GM19324 (cell line): ENCODE measurements around the gene PCP4L1.
"Not testable (repeated sequence)": the region's sequence is repeated elsewhere in the genome, so short reads cannot be mapped to it uniquely, and the experiment has no call there.

Experiments used
- ATAC-seq: cut with Tn5 transposase; IDR thresholded peaks from one replicate; pipeline ENCODE4 v1.9.1; 2021; ENCODE audit warnings: mild to moderate bottlenecking, moderate library complexity; ENCODE audit not compliant: unreplicated experiment, low FRiP score

The PCP4L1 gene

DNA sequence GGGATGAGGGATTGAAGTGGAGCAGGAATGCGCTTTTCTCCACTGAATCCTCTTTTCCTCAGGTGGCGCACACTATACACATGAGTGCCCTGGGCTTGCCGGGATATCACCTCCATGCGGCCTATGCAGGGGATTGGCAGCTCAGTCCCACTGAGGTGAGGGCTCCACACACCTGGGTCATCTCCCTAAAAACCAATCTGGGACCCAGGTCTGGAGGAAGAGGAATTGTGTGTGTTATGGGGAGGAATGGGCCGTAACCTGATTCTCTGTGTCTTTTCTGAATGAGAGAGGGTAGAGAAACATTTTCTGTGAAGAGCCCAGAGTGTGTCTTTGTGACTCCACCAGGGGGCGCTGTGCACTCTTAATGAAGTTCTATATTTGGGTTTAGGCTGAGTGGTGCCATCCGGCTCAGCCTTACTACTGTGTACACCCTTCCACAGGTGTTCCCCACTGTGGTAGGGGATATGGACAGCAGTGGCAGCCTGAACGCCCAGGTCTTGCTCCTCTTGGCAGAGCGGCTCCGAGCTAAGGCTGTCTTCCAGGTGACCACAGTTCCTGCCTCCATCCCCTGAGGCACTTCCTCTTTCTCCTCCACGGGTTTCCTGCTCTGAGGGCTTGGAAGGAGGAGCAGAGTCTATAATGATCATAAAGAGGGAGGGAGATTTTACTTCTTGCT is 31.2 kb upstream of the PCP4L1 start:
- ATAC-seq: no peak

DNA sequence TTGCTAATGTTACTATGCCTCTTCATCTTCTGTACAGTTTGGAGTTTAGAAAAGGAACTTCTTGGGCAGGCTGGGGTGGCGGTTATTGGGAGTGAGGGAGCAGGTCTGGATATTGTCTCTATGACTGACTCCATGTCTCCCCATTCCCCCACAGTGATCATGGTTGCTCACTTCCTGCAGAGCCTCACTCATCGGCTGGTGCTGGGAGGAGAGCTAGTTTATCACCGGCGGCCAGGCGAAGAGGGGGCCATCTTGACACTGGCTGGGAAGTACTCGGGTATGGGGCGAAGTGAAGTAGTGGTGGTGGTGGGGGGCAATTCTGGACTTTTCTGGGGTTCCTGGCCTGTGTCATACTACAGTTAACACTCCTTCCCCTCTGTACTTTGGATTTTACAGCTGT is 30.5 kb upstream of the PCP4L1 start:
- ATAC-seq: no peak

DNA sequence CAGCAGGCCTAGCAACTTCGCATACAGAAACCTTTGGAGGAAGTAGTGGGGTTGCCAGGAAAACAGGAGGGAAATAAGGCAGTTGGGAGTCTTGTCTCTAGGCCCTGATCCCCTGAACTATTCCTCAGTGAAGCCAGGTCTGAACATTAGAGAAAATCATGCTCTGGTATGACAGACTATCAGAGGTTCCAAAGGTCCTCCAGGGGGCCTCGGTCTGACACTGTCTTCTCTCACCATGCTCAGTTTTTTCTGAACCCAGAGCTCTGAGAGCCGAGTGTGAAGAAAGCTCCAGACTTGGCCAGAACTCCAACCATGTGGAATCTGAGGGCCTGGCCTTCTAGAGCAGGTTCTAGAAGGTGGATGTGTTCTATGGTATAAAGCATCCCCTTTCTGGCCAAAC is 28.6 kb upstream of the PCP4L1 start:
- no peak for ATAC-seq

DNA sequence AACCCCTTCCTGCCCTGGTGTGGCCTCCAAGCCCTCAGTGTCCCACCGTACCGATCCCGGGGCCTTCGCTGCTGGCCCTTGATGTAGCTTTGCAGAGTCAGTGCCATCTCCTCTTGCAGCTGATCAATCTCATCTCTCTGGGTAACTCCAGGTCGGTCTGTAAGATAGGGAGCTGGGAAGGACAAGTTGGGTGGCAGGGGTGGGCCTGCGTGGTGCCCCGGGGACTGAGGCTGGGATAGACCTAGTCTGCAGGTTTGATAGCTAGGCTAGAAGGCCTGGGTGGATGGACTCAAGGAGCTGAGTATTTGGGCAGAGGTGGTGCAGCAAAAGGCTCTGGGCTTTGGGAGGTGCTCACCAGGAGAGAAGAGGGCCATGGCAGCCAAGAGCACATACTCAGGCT is 27.8 kb upstream of the PCP4L1 start:
- ATAC-seq: no peak

DNA sequence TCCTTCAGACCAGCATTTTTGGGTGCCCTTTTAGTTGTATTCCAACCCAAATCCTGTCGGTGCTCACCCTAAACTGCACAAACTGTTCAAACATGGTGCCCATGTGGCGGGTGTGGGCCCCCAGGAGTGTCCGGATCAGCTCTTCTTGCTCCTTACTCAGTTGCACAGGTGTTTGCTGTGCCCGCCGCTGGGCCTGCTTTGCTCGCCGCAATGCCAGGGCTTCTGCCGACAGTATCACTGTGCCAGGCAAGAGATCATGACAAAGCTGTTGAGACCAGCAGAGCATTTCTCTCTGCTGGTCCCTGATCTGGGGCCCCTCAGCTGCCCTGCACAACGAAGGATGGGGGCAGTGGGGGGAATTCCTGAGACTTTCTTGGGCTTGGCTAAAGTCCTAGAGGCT is 25.4 kb upstream of the PCP4L1 start:
- ATAC-seq: no peak

DNA sequence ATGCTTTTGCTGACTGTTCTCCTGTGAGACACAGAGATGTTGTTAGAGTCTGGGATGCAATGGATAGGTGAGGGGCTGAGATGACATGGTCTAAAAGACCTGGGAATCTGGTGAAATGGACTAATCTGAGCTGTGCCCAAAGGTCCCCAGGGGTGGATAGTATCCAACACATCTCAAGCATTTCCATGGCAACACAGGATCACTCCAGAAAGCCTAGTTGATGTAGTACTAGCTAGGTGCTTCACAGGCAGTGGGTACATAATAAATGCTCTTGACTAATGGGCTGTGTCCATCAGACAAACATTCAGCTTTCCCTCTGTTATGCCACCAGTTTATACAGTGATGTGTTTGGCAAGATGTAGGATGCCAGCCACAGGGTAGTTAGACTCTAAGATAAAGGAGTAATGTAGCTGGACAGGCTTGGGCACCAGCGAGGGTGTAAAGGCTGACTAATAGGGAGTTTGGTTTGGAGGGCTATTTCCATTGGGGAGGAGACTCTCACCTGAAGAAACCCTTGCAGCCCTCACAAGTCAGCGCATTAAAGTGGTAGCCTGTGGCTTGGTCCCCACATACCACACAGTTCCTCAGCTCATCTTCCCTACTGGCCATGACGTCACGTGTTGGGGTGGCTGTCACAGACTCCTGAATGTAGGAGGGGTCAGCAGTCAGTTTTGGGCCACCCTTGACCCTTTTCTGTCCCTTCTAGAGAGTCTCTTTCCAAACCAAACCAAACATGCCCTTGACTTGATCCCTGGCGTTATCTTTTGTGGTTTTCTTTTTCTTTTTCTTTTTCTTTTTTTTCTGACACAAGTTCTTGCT is 22.4 kb upstream of the PCP4L1 start:
- no peak for ATAC-seq

DNA sequence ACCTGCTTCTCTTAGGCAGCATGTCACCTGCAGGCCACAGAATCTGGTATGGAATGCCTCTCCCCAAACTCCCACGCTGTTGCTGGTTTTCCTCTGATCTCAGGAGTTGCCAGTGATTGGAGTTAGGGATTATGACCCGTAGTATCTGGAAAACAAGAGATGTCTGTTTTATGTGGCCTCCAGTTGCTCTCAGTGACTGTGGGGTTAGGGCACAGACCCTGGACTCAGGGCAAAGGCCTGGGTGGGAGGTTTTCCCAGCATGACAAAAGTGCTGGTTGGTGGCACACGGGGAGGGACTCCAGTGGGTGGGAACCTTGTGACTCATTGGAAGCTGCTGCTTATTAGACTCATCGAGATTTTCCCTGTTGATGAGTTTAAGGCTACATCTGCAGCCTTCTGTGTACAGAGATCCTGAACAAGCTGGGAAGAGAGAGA is 20.5 kb upstream of the PCP4L1 start, which contains the start of gene NR1I3:
NR1I3 (minus strand) TSS at position 165 of the 435 bp plus-strand sequence. CDS start 1,638 bp downstream, outside the sequence.
- no peak for ATAC-seq

DNA sequence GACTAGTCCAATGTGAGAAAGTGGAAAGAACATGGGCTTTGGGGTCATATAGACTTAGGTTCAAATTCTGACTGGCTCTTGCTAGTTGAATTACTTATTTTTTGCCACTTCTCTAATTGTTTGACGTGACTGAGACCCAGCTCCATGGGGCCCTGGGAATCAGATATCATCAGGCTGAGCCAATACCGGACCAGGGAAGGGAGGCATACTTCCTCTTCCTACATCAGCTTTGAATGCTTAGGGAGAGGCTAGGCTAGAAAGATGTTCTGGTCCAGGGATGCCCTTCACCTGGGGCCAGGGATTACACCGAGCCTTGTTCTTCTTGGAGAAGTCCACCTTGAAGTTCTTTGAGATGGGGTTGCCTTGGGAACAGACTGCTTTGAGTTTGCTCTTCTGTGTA is 16.9 kb upstream of the PCP4L1 start:
- ATAC-seq: no peak

DNA sequence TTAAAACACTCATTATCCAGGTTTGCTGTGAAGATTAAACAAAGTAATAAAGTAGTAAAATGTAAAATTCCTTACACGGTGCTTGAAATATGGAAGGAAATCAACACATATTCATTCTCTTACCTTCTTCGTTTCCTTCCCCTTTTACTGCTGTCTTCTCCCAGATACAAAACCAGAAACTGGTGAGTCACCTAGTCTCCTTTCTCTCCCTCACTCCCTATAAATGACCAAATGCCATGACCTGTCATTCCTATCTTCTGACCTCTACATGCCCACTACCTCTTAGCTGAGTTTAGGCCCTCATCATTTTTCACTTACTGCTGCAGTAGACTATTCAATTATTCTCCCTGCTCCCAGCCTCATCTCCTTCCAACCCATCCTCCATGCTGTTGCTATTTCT is 16.2 kb upstream of the PCP4L1 start:
- ATAC-seq: no peak

DNA sequence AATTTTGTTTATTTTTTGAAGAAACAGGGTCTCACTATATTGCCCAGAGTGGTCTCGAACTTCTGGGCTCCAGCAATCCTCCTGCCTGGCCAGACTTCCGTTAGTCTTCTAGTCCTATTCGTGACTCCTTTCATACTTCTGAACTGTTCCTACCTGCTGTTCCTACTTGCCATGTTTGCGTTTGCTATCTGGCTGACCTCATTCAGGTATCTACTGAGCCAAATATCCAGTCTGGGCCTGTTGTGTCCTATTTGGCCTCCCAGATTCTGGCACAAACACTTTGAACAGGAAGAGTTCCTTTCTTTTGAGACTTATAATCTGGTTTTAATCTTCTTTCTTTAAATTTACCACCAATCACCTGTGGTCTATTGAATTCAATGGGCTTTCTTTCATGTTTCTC is 13.7 kb upstream of the PCP4L1 start:
- no peak for ATAC-seq

DNA sequence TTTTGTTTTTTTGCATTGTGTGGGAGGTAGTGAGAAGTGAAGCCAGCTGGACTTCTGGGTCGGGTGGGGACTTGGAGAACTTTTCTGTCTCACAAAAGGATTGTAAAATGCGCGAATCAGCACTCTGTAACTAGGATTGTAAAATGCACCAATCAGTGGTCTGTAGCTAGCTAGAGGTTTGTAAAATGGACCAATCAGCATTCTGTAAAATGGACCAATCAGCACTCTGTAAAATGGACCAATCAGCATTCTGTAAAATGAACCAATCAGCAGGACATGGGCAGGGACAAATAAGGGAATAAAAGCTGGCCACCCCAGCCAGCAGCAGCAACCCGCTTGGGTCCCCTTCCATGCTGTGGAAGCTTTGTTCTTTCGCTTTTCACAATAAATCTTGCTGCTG is 8.4 kb upstream of the PCP4L1 start:
- ATAC-seq: not testable (repeated sequence)

DNA sequence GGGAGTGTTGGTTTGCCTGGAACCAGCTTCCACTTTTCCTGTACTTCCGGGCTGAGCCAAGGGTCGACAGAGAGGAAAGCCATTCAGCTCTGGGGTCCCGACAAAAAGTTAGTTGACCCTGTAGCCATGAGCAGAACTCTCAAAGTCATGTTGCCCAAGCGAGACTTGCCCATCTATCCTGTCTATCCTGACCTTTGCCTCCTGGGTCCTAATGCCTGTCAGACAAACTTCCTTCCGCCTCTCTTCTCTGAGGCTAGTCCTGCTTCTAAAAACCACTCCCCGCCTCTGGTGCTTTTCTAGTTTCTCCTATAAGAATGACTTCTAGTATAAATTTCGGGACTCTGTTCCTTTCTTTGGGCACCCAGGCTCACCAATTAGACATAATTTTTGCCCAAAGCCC is 7.7 kb upstream of the PCP4L1 start:
- ATAC-seq: no peak

DNA sequence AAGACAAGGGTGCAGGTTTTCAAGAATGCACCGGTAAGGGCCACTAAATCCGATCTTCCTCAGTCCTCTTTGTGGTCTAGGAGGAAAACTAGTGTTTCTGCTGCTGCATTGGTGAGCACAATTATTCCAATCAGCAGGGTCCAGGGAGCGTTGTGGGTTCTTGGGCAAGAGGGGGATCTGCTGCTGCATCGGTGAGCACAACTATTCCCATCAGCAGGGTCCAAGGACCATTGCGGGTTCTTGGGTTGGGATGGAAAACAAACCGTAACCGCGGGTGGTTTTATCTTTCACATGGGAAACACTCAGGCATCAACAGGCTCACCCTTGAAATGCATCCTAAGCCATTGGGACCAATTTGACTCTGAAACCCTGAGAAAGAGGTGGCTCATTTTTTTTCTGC is 7.0 kb upstream of the PCP4L1 start:
- no peak for ATAC-seq

DNA sequence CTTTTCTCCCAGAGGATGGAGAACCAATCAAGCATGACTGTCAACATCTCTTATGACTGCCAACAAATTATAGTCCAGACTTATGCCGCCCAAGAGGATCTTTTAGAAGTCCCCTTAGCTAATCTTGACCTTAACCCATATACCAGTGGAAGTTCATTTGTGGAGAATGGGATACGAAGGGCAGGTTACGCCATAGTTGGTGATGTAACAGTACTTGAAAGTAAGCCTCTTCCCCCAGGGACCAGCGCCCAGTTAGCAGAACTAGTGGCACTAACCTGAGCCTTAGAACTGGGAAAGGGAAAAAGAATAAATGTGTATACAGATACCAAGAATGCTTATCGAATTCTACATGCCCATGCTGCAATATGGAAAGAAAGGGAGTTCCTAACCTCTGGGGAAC is 3.2 kb upstream of the PCP4L1 start:
- ATAC-seq: not testable (repeated sequence)

DNA sequence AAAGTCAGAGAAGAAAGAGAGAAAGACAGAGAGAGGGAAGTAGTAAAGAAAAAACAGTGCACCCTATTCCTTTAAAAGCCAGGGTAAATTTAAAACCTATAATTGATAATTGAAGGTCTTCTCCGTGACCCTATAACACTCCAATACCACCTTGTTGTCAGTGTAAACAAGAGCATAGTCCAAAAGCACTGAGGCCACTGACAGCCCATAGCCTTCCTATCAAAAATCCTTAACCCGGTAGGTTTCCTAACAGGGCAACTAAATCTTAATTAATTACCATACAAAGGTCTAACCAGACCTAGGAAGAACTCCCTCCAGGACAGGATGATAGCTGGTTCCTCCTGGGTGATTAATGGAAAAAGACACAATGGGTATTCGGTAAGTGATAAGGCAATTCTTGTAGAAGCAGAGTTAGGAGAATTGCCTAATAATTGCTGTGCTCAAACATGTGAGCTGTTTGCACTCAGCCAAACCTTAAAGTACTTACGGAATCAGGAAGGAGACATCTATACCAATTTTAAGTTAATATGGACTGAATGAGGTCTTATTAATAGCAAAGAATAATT is 2.5 kb upstream of the PCP4L1 start:
- ATAC-seq: not testable (repeated sequence)

DNA sequence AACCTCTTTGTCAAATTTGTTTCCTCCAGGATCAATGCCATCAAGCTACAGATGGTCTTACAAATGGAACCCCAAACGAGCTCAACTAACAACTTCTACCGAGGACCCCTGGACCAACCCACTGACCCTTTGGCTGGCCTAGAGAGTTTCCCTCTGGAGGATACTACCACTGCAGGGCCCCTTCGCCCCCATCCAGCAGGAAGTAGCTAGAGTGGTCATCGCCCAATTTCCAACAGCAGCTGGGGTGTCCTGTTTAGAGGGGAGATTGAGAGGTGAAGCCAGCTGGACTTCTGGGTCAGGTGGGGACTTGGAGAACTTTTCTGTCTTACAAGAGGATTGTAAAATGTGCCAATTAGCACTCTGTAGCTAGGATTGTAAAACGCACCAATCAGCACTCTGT is 1.4 kb upstream of the PCP4L1 start:
- ATAC-seq: not testable (repeated sequence)

DNA sequence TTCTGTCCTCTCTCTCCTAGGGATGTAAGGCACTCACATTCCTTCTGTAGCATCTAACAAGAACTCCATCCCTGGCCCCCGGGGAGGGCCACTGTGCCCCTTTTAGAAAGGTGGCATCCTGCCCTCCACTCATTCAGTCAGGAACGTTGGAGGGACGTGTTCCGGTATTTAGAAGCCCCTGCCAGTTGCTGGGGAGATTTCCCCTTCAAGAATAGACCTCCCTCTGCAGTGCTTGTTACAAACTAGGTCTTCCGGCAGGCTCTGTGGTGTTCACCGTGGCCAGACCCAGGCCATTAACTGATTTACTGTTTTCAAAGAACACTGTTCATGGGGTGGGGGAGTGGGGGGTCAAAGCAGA is 779 bp downstream of the PCP4L1 start:
- no peak for ATAC-seq

DNA sequence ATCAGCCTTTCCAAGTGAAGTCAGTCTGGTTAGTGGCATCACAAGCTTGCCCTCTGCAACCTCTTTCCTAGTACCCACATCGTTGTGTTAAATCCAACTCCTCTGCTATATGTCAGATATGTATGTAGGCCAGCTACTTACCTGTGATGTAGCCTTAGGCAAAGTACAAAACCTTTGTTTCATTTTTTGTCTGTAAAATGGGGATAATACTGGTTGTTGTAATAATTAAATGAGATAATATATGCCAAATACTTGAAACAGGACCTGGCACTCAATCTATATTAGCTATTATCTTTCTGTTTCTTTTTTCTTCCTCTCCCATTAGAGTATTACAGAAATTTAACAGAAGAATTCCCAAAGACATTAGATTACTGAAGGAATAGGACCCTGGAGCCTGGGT is 1.2 kb downstream of the PCP4L1 start:
- no peak for ATAC-seq

DNA sequence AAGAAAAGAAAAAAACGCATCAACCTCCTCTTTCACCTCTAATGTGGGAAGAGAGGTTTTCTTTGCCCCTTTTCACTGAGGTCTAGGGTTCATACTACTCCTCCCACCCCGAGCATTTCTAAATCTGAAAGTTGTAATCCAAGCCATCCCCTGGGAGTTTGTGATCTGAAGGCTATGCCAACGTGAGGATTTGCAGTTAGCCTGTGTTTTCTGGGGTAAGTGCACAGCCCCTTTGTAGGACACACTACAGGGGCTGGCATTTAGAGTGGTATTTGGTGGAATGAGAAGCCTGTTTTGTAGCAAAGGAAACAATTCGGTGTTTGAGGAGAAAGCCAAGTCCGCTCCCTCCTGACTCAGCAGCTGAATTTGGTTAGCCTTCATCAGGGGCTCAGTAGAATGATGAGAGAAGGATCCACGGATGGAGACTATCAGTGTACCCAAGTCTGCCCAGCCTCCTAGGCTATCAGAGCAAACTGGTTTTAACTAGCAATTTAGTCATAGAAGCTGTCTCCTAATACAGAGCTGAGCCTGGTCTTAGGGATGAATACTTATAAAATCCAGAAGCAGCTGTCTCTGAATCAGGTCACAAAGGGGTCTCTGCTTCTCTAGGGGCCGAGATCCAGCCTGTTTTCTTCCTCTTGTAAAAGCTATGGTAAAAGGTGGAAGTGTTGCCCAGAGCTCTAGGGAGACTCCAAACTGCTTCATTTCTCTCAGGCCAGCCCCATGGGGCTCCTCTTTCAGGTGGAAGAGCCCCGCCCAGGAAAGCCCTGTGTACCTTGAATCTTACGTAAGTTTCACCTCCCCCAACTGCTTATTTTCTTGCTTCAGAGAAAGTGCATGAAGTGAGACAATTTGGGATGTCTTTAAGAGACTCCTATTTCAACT is 2.1 kb downstream of the PCP4L1 start:
- ATAC-seq: no peak

DNA sequence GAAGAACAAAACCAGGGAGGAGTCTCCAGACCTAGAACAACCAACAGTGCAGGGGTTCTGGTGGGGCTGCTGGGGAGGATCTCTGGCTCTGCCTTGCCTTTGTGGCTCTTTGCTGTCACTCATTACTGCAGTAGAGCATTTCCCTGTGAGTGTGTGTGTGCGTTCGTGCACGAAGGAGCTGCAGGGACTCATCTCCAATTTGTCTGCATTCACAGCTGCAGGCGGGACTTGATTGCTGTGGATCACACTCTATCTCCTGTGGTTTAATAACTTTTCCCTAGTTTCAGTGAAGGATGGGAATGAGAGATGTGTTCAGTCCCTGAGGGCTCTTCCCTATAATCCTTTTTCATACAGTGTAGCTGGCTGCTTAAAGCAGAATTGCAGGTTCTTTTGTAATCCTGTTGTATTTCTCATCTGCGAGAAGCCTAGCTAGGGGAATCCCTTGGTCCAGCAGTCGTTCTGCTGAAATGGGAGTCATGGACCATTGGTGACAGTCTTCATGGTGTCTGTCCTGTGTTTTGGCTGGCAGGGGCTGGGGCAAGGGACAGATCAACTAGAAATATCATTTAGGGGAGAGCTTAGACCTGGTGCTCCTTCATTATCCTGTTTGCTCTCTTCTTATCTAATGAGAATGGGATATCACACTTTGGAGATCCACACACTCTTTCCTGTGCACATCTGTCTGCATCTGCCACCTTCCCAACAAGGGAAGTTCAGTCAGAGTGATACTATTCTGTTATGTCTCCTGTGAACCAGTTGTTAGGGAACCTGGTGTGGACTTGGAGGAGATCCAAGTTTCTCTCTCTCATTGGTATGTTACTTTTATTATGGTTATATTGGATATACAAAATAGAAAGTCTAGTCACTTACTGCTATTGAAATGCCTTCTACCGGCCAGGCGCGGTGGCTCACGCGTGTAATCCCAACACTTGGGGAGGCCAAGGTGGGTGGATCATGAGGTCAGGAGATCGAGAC is 3.0 kb downstream of the PCP4L1 start:
- ATAC-seq: no peak
